ENCODE results near the gene MRPL46. TPM values are rescaled to one million over a fixed set of nuclear protein-coding genes. Genes with fewer than 3 reads are reported as not detected.
"Not testable (repeated sequence)": the region's sequence is repeated elsewhere in the genome, so short reads cannot be mapped to it uniquely, and the experiment has no call there.

MRPL46 gene
- total RNA-seq, 8 experiments from 2014 or later: 22.8 to 35.8 (median 30.1) TPM

- not testable (repeated sequence) for H3K4me1 ChIP-seq (replicated peaks in 1 of 2); ATAC-seq (replicated peaks in 6 of 8); H3K27ac ChIP-seq; H3K4me3 ChIP-seq
- 80 to 100% (median 100%) methylated on average over 1 to 4 of the region's 4 CpGs; no CpG with 5 or more reads in 1 of the 10 experiments for WGBS, 10 experiments
- in situ Hi-C loops (cut with MboI; ENCODE audit: low pct_unique_long_range_greater_than_20kb in 2 of 9, low sequenced_read_pairs in 9 of 9, unreplicated experiment in 9 of 9): loop anchor here in 3 of 9 experiments (10.0 kb wide), 1 partner anchor 141 kb away; no protein-coding TSS in a partner anchor
Measured at GRCh38 chr15:88473661-88474293, 6.6 kb upstream of the MRPL46 start.

GRCh38 chr15:88472225-88472624 is 5.0 kb upstream of the MRPL46 start:
- in situ Hi-C loops (cut with MboI; ENCODE audit: low pct_unique_long_range_greater_than_20kb in 2 of 9, low sequenced_read_pairs in 9 of 9, unreplicated experiment in 9 of 9): loop anchor here in 3 of 9 experiments (10.0 kb wide), 1 partner anchor 143 kb away; no protein-coding TSS in a partner anchor
- Histone ChIP-seq H3K4me1 (replicated peaks in 1 of 2) (peaks cover 9 to 16% of the 10 kb centered on the region in 2 donors), H3K4me3 (no peak overlapping the region), H3K27ac (no peak overlapping the region)
- ATAC-seq (replicated peaks in 6 of 8): no peak
- WGBS, 10 experiments: 55 to 100% (median 100%) methylated on average over 1 to 4 of the region's 4 CpGs

- WGBS, 10 experiments: 43 to 100% (median 75%) methylated on average over 2 to 6 of the region's 6 CpGs; no CpG with 5 or more reads in 1 of the 10 experiments
- ATAC-seq (replicated peaks in 6 of 8): no peak
- in situ Hi-C loops (cut with MboI; ENCODE audit: low pct_unique_long_range_greater_than_20kb in 2 of 9, low sequenced_read_pairs in 9 of 9, unreplicated experiment in 9 of 9): loop anchor here in 3 of 9 experiments (10.0 kb wide), 1 partner anchor 144 kb away; no protein-coding TSS in a partner anchor
- peaks cover 7 to 22% of the 10 kb centered on the region in 2 donors for H3K4me1 ChIP-seq (replicated peaks in 1 of 2)
- no peak overlapping the region for H3K4me3 ChIP-seq
- H3K27ac ChIP-seq: no peak overlapping the region
Measured at GRCh38 chr15:88470625-88471372, 3.6 kb upstream of the MRPL46 start.

GRCh38 chr15:88469321-88469720 is 2.1 kb upstream of the MRPL46 start:
- no peak for ATAC-seq (replicated peaks in 6 of 8)
- in situ Hi-C loops (cut with MboI; ENCODE audit: low pct_unique_long_range_greater_than_20kb in 2 of 9, low sequenced_read_pairs in 9 of 9, unreplicated experiment in 9 of 9): no loop called here
- H3K4me3 ChIP-seq: no peak overlapping the region
- H3K4me1 ChIP-seq (replicated peaks in 1 of 2): peaks cover 7 to 22% of the 10 kb centered on the region in 2 donors
- H3K27ac ChIP-seq: no peak overlapping the region
- WGBS, 10 experiments: 90 to 100% (median 100%) methylated on average over 1 to 2 of the region's 2 CpGs; no CpG with 5 or more reads in 3 of the 10 experiments

- WGBS, 10 experiments: 90 to 100% (median 94%) methylated on average over 2 to 10 of the region's 10 CpGs; no CpG with 5 or more reads in 1 of the 10 experiments
- H3K27ac ChIP-seq; in situ Hi-C loops (cut with MboI; ENCODE audit: low pct_unique_long_range_greater_than_20kb in 2 of 9, low sequenced_read_pairs in 9 of 9, unreplicated experiment in 9 of 9); ATAC-seq (replicated peaks in 6 of 8): not testable (repeated sequence)
- Histone ChIP-seq H3K4me1 (replicated peaks in 1 of 2) (peaks cover 7 to 22% of the 10 kb centered on the region in 2 donors), H3K4me3 (peak overlapping the region in 2 of 5 donors; percentile 68 to 85)
Measured at GRCh38 chr15:88468721-88469120, 1.5 kb upstream of the MRPL46 start.

GRCh38 chr15:88467935-88468528 is 844 bp upstream of the MRPL46 start:
- H3K4me1 ChIP-seq (replicated peaks in 1 of 2): peaks cover 7 to 22% of the 10 kb centered on the region in 2 donors
- in situ Hi-C loops (cut with MboI; ENCODE audit: low pct_unique_long_range_greater_than_20kb in 2 of 9, low sequenced_read_pairs in 9 of 9, unreplicated experiment in 9 of 9): no loop called here
- peak in 2 of 8 experiments; percentile 3 to 12 for ATAC-seq (replicated peaks in 6 of 8)
- H3K4me3 ChIP-seq: peak overlapping the region; percentile 54 to 94 (median 69)
- peak overlapping the region; percentile 92 to 97 for H3K27ac ChIP-seq
- WGBS, 10 experiments: 0 to 17% (median 2%) methylated on average over 5 to 15 of the region's 17 CpGs; no CpG with 5 or more reads in 3 of the 10 experiments

- 85 to 100% (median 95%) methylated on average over 2 to 4 of the region's 4 CpGs; no CpG with 5 or more reads in 1 of the 10 experiments for WGBS, 10 experiments
- in situ Hi-C loops (cut with MboI; ENCODE audit: low pct_unique_long_range_greater_than_20kb in 2 of 9, low sequenced_read_pairs in 9 of 9, unreplicated experiment in 9 of 9): no loop called here
- Histone ChIP-seq H3K4me3 (peak overlapping the region in 1 of 5 donors; percentile 68), H3K27ac (no peak overlapping the region), H3K4me1 (replicated peaks in 1 of 2) (peaks cover 4 to 20% of the 10 kb centered on the region in 2 donors)
- peak in 2 of 8 experiments; percentile 9 to 11 for ATAC-seq (replicated peaks in 6 of 8)
Measured at GRCh38 chr15:88465633-88466224, 1.5 kb downstream of the MRPL46 start.

GRCh38 chr15:88463870-88464532 is 3.2 kb downstream of the MRPL46 start:
- in situ Hi-C loops (cut with MboI; ENCODE audit: low pct_unique_long_range_greater_than_20kb in 2 of 9, low sequenced_read_pairs in 9 of 9, unreplicated experiment in 9 of 9): no loop called here
- Histone ChIP-seq H3K27ac (no peak overlapping the region), H3K4me1 (replicated peaks in 1 of 2) (peaks cover 3 to 13% of the 10 kb centered on the region in 2 donors), H3K4me3 (no peak overlapping the region)
- no peak for ATAC-seq (replicated peaks in 6 of 8)
- WGBS, 10 experiments: 43 to 100% (median 88%) methylated on average over 1 to 2 of the region's 2 CpGs; no CpG with 5 or more reads in 2 of the 10 experiments

- in situ Hi-C loops (cut with MboI; ENCODE audit: low pct_unique_long_range_greater_than_20kb in 2 of 9, low sequenced_read_pairs in 9 of 9, unreplicated experiment in 9 of 9): no loop called here
- Histone ChIP-seq H3K4me1 (replicated peaks in 1 of 2) (no peaks in the 10 kb centered on the region), H3K27ac (no peak overlapping the region), H3K4me3 (no peak overlapping the region)
- no peak for ATAC-seq (replicated peaks in 6 of 8)
- WGBS, 10 experiments: 80 to 100% (median 94%) methylated on average over 1 to 3 of the region's 3 CpGs; no CpG with 5 or more reads in 1 of the 10 experiments
Measured at GRCh38 chr15:88456733-88457132, 10.5 kb downstream of the MRPL46 start.

GRCh38 chr15:88454867-88455810 is 12.0 kb downstream of the MRPL46 start:
- WGBS, 10 experiments: 0 to 80% (median 32%) methylated on average over 1 to 8 of the region's 9 CpGs; no CpG with 5 or more reads in 4 of the 10 experiments
- H3K4me3 ChIP-seq: no peak overlapping the region
- in situ Hi-C loops (cut with MboI; ENCODE audit: low pct_unique_long_range_greater_than_20kb in 2 of 9, low sequenced_read_pairs in 9 of 9, unreplicated experiment in 9 of 9): no loop called here
- no peak overlapping the region for H3K27ac ChIP-seq
- no peaks in the 10 kb centered on the region for H3K4me1 ChIP-seq (replicated peaks in 1 of 2)
- peak; percentile 82 to 96 (median 86) for ATAC-seq (replicated peaks in 6 of 8)

GRCh38 chr15:88454236-88454635 is 13.0 kb downstream of the MRPL46 start:
- no peak overlapping the region for H3K27ac ChIP-seq
- 0 to 100% (median 65%) methylated on average over 1 of the region's 1 CpG; no CpG with 5 or more reads in 2 of the 10 experiments for WGBS, 10 experiments
- in situ Hi-C loops (cut with MboI; ENCODE audit: low pct_unique_long_range_greater_than_20kb in 2 of 9, low sequenced_read_pairs in 9 of 9, unreplicated experiment in 9 of 9): no loop called here
- no peaks in the 10 kb centered on the region for H3K4me1 ChIP-seq (replicated peaks in 1 of 2)
- H3K4me3 ChIP-seq: no peak overlapping the region
- ATAC-seq (replicated peaks in 6 of 8): no peak

Data from motor neuron (in vitro differentiated cells).